ENCODE results near the gene SH3RF1.

Gene SH3RF1

DNA sequence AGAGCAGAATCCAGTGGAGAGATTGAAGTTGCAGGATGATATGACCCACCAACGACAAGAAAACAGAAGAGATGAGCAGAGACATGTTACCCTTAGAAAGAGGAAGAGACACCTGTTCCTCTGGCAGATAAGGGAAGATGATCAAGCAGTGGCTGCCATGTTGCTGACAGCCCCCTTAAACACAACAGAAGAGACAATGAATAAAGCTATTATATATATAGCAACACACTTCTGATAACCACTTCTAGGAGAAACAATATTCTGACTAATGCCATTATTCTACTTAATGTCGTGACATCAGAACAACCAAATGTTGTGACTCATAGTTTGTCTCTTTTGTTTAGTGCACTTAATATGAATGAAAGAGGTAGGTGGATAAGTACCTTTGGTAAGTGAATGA lies 44.9 kb downstream of the SH3RF1 start:
- no peak for DNase-seq (ENCODE audit: low read depth, low spot score)
- no peak overlapping the region for H3K27ac ChIP-seq (ENCODE audit: low read length)

GRCh38 chr4:169225058-169225751 lies 45.6 kb downstream of the SH3RF1 start:
- H3K27ac ChIP-seq (ENCODE audit: low read length) = no peak overlapping the region

More for the DNA sequence above, 44.9 kb downstream of the SH3RF1 start:
- Histone ChIP-seq H3K27me3 (ENCODE audit: control insufficient read depth, insufficient read depth, low read length) (no peaks in the 10 kb centered on the region), H3K36me3 (ENCODE audit: control insufficient read depth, insufficient read depth, low read length) (no peaks in the 10 kb centered on the region), H3K4me1 (ENCODE audit: control insufficient read depth, insufficient read depth, low read length) (no peaks in the 10 kb centered on the region; the same call in 1 of the 2 replicates), H3K4me3 (ENCODE audit: low read length) (no peak overlapping the region), H3K9me3 (ENCODE audit: control insufficient read depth, insufficient read depth, low read length) (no peaks in the 10 kb centered on the region)
- no CpG with 5 or more reads among the region's 2 CpGs for WGBS (ENCODE audit: insufficient coverage, insufficient read length)

GRCh38 chr4:169222761-169223160 lies 48.0 kb downstream of the SH3RF1 start:
- Histone ChIP-seq H3K27ac (ENCODE audit: low read length) (no peak overlapping the region), H3K36me3 (ENCODE audit: control insufficient read depth, insufficient read depth, low read length) (no peaks in the 10 kb centered on the region), H3K4me1 (ENCODE audit: control insufficient read depth, insufficient read depth, low read length) (no peaks in the 10 kb centered on the region), H3K27me3 (ENCODE audit: control insufficient read depth, insufficient read depth, low read length) (no peaks in the 10 kb centered on the region), H3K9me3 (ENCODE audit: control insufficient read depth, insufficient read depth, low read length) (no peaks in the 10 kb centered on the region), H3K4me3 (ENCODE audit: low read length) (no peak overlapping the region)
- DNase-seq (ENCODE audit: low read depth, low spot score) = no peak
- no CpG with 5 or more reads among the region's 6 CpGs for WGBS (ENCODE audit: insufficient coverage, insufficient read length)

More at GRCh38 chr4:169225058-169225751, 45.6 kb downstream of the SH3RF1 start:
- no peak for DNase-seq (ENCODE audit: low read depth, low spot score)
- no peaks in the 10 kb centered on the region for H3K27me3 ChIP-seq (ENCODE audit: control insufficient read depth, insufficient read depth, low read length)
- H3K4me1 ChIP-seq (ENCODE audit: control insufficient read depth, insufficient read depth, low read length) = no peaks in the 10 kb centered on the region; the same call in 1 of the 2 replicates
- no peaks in the 10 kb centered on the region for H3K9me3 ChIP-seq (ENCODE audit: control insufficient read depth, insufficient read depth, low read length)
- H3K4me3 ChIP-seq (ENCODE audit: low read length) = no peak overlapping the region
- H3K36me3 ChIP-seq (ENCODE audit: control insufficient read depth, insufficient read depth, low read length) = no peaks in the 10 kb centered on the region
- no CpG with 5 or more reads among the region's 4 CpGs for WGBS (ENCODE audit: insufficient coverage, insufficient read length)

DNA sequence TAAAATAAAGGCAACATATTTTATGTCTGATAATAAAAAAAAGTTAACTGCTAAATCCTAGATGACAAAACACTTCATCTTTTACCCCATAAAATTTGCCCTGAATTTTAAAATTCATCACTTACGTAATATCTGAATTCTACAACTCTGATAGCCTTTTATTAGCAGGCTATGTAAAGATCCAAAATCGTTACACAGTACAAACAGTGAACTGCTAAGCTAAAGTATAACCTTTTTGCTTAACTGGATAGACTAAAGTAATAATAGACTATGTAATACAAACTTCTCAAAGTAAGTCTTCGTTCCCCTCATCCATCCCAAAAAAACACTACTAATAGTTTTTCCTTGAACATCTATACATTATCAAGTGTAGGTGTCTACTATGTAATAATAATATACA lies 49.1 kb downstream of the SH3RF1 start:
- H3K27ac ChIP-seq (ENCODE audit: low read length) = no peak overlapping the region
- H3K4me3 ChIP-seq (ENCODE audit: low read length) = no peak overlapping the region
- DNase-seq (ENCODE audit: low read depth, low spot score) = no peak
- H3K27me3 ChIP-seq (ENCODE audit: control insufficient read depth, insufficient read depth, low read length) = no peaks in the 10 kb centered on the region
- no peaks in the 10 kb centered on the region for H3K36me3 ChIP-seq (ENCODE audit: control insufficient read depth, insufficient read depth, low read length)
- 100% methylated on average over 1 of the region's 3 CpGs for WGBS (ENCODE audit: insufficient coverage, insufficient read length)
- no peaks in the 10 kb centered on the region for H3K9me3 ChIP-seq (ENCODE audit: control insufficient read depth, insufficient read depth, low read length)
- H3K4me1 ChIP-seq (ENCODE audit: control insufficient read depth, insufficient read depth, low read length) = no peaks in the 10 kb centered on the region

- no CpG with 5 or more reads among the region's 7 CpGs for WGBS (ENCODE audit: insufficient coverage, insufficient read length)
Measured at GRCh38 chr4:169220854-169221411, 49.8 kb downstream of the SH3RF1 start.

GRCh38 chr4:169220447-169220846 lies 50.3 kb downstream of the SH3RF1 start:
- no peak overlapping the region for H3K27ac ChIP-seq (ENCODE audit: low read length)
- WGBS (ENCODE audit: insufficient coverage, insufficient read length) = no CpG with 5 or more reads among the region's 3 CpGs
- H3K36me3 ChIP-seq (ENCODE audit: control insufficient read depth, insufficient read depth, low read length) = no peaks in the 10 kb centered on the region
- H3K9me3 ChIP-seq (ENCODE audit: control insufficient read depth, insufficient read depth, low read length) = no peaks in the 10 kb centered on the region
- H3K27me3 ChIP-seq (ENCODE audit: control insufficient read depth, insufficient read depth, low read length) = no peaks in the 10 kb centered on the region
- H3K4me3 ChIP-seq (ENCODE audit: low read length) = no peak overlapping the region
- DNase-seq (ENCODE audit: low read depth, low spot score) = no peak
- no peaks in the 10 kb centered on the region for H3K4me1 ChIP-seq (ENCODE audit: control insufficient read depth, insufficient read depth, low read length)

More at GRCh38 chr4:169220854-169221411, 49.8 kb downstream of the SH3RF1 start:
- no peak for DNase-seq (ENCODE audit: low read depth, low spot score)
- H3K27ac ChIP-seq (ENCODE audit: low read length) = no peak overlapping the region
- H3K4me1 ChIP-seq (ENCODE audit: control insufficient read depth, insufficient read depth, low read length) = no peaks in the 10 kb centered on the region
- no peak overlapping the region for H3K4me3 ChIP-seq (ENCODE audit: low read length)
- H3K9me3 ChIP-seq (ENCODE audit: control insufficient read depth, insufficient read depth, low read length) = no peaks in the 10 kb centered on the region
- no peaks in the 10 kb centered on the region for H3K36me3 ChIP-seq (ENCODE audit: control insufficient read depth, insufficient read depth, low read length)
- H3K27me3 ChIP-seq (ENCODE audit: control insufficient read depth, insufficient read depth, low read length) = no peaks in the 10 kb centered on the region

GRCh38 chr4:169219440-169219839 lies 51.3 kb downstream of the SH3RF1 start:
- H3K9me3 ChIP-seq (ENCODE audit: control insufficient read depth, insufficient read depth, low read length) = no peaks in the 10 kb centered on the region
- no peak overlapping the region for H3K27ac ChIP-seq (ENCODE audit: low read length)
- no peaks in the 10 kb centered on the region for H3K36me3 ChIP-seq (ENCODE audit: control insufficient read depth, insufficient read depth, low read length)
- no peak for DNase-seq (ENCODE audit: low read depth, low spot score)
- H3K27me3 ChIP-seq (ENCODE audit: control insufficient read depth, insufficient read depth, low read length) = no peaks in the 10 kb centered on the region
- H3K4me3 ChIP-seq (ENCODE audit: low read length) = no peak overlapping the region
- no peaks in the 10 kb centered on the region for H3K4me1 ChIP-seq (ENCODE audit: control insufficient read depth, insufficient read depth, low read length)
- 100% methylated on average over 2 of the region's 2 CpGs for WGBS (ENCODE audit: insufficient coverage, insufficient read length)

- WGBS (ENCODE audit: insufficient coverage, insufficient read length) = no CpG with 5 or more reads among the region's 4 CpGs
- H3K27ac ChIP-seq (ENCODE audit: low read length) = no peak overlapping the region
Measured at GRCh38 chr4:169215656-169216055, 55.1 kb downstream of the SH3RF1 start.

GRCh38 chr4:169212981-169213380 lies 57.8 kb downstream of the SH3RF1 start:
- DNase-seq (ENCODE audit: low read depth, low spot score) = no peak
- no peaks in the 10 kb centered on the region for H3K9me3 ChIP-seq (ENCODE audit: control insufficient read depth, insufficient read depth, low read length)
- H3K4me1 ChIP-seq (ENCODE audit: control insufficient read depth, insufficient read depth, low read length) = no peaks in the 10 kb centered on the region
- no peak overlapping the region for H3K4me3 ChIP-seq (ENCODE audit: low read length)
- H3K27ac ChIP-seq (ENCODE audit: low read length) = no peak overlapping the region
- H3K27me3 ChIP-seq (ENCODE audit: control insufficient read depth, insufficient read depth, low read length) = no peaks in the 10 kb centered on the region
- WGBS (ENCODE audit: insufficient coverage, insufficient read length) = no CpG with 5 or more reads among the region's 2 CpGs
- no peaks in the 10 kb centered on the region for H3K36me3 ChIP-seq (ENCODE audit: control insufficient read depth, insufficient read depth, low read length)

More at GRCh38 chr4:169215656-169216055, 55.1 kb downstream of the SH3RF1 start:
- no peak for DNase-seq (ENCODE audit: low read depth, low spot score)
- no peaks in the 10 kb centered on the region for H3K9me3 ChIP-seq (ENCODE audit: control insufficient read depth, insufficient read depth, low read length)
- H3K36me3 ChIP-seq (ENCODE audit: control insufficient read depth, insufficient read depth, low read length) = no peaks in the 10 kb centered on the region
- H3K4me3 ChIP-seq (ENCODE audit: low read length) = no peak overlapping the region
- no peaks in the 10 kb centered on the region for H3K4me1 ChIP-seq (ENCODE audit: control insufficient read depth, insufficient read depth, low read length)
- H3K27me3 ChIP-seq (ENCODE audit: control insufficient read depth, insufficient read depth, low read length) = no peaks in the 10 kb centered on the region

- Histone ChIP-seq H3K27ac (ENCODE audit: low read length) (no peak overlapping the region), H3K36me3 (ENCODE audit: control insufficient read depth, insufficient read depth, low read length) (no peaks in the 10 kb centered on the region), H3K9me3 (ENCODE audit: control insufficient read depth, insufficient read depth, low read length) (no peaks in the 10 kb centered on the region), H3K4me1 (ENCODE audit: control insufficient read depth, insufficient read depth, low read length) (no peaks in the 10 kb centered on the region), H3K4me3 (ENCODE audit: low read length) (no peak overlapping the region), H3K27me3 (ENCODE audit: control insufficient read depth, insufficient read depth, low read length) (no peaks in the 10 kb centered on the region)
- no CpG with 5 or more reads among the region's 3 CpGs for WGBS (ENCODE audit: insufficient coverage, insufficient read length)
- DNase-seq (ENCODE audit: low read depth, low spot score) = no peak
Measured at GRCh38 chr4:169210504-169211118, 60.1 kb downstream of the SH3RF1 start.
